ENCODE results near the gene MED29. TPM values are rescaled to one million over a fixed set of nuclear protein-coding genes. Genes with fewer than 3 reads are reported as not detected.

MED29 gene
- total RNA-seq, 1 experiment from 2014 or later, result 42.9 TPM

GRCh38 chr19:39446365-39447084, 55.3 kb downstream of the MED29 start:
- peak overlapping the region; percentile 100 for H3K4me3 Mint-ChIP-seq
- H3K9me3 Mint-ChIP-seq, result no peaks in the 10 kb centered on the region
- ChIA-PET POLR2A (interaction anchor here (1.1 kb wide), 1 partner anchor 11 kb away, joined by 4 read pairs; the partner anchor contains the start of gene RPS16), CTCF (interaction anchor here (1.1 to 1.5 kb wide), 4 partner anchors 18 to 51 kb away, joined by 3 to 6 read pairs (median 4); partner anchors contain the start of gene DLL3)
- 0 out of 2 replicates have a peak, but pooled peaks cover 2% of the 10 kb centered on the region for H3K27me3 Mint-ChIP-seq (ENCODE audit: low read depth)
- DNase-seq (ENCODE audit: low spot score) (no peak), ATAC-seq (no peak)
- H3K36me3 Mint-ChIP-seq, result peaks cover 34% of the 10 kb centered on the region; the same call in 1 of the 2 replicates
- H3K27ac Mint-ChIP-seq, result peak overlapping the region; percentile 72
- H3K4me1 Mint-ChIP-seq, result peaks cover 19% of the 10 kb centered on the region
- TF ChIP-seq NR2C2 (CRISPR knock-in tag; IDR thresholded peaks at IDR 0.05), result no peak
- TF ChIP-seq CTCF (IDR thresholded peaks at IDR 0.05), result no peak
- TF ChIP-seq ZNF263 (CRISPR knock-in tag; IDR thresholded peaks at IDR 0.05; ENCODE audit: low read depth), result no peak
- TF ChIP-seq TCF7 (CRISPR knock-in tag; IDR thresholded peaks at IDR 0.05; ENCODE audit: low read depth), result no peak
- no peak for TF ChIP-seq EMX1 (CRISPR knock-in tag; IDR thresholded peaks at IDR 0.05)
- no peak for TF ChIP-seq MXD4 (CRISPR knock-in tag; IDR thresholded peaks at IDR 0.05; ENCODE audit: borderline replicate concordance)
- no peak for TF ChIP-seq CDX4 (CRISPR knock-in tag; IDR thresholded peaks at IDR 0.05; ENCODE audit: borderline replicate concordance)
- no peak for TF ChIP-seq ATF1 (CRISPR knock-in tag; IDR thresholded peaks at IDR 0.05)
- no peak for TF ChIP-seq FOXK1 (CRISPR knock-in tag; IDR thresholded peaks at IDR 0.05)
- TF ChIP-seq HMGXB4 (CRISPR knock-in tag; IDR thresholded peaks at IDR 0.05), result no peak
- TF ChIP-seq IRF1 (CRISPR knock-in tag; IDR thresholded peaks at IDR 0.05), result no peak

- peaks cover 19% of the 10 kb centered on the region for H3K4me1 Mint-ChIP-seq
- peak overlapping the region; percentile 82; the same call in 1 of the 2 replicates for H3K27ac Mint-ChIP-seq
- POLR2A ChIA-PET, result interaction anchor here (0.6 kb wide), 1 partner anchor 29 kb away, joined by 3 read pairs; no protein-coding TSS in a partner anchor
- ATAC-seq, result no peak
- no peak for DNase-seq (ENCODE audit: low spot score)
- CTCF ChIA-PET, result interaction anchor here (1.4 kb wide), 1 partner anchor 26 kb away, joined by 4 read pairs; no protein-coding TSS in a partner anchor
- peaks cover 49% of the 10 kb centered on the region for H3K36me3 Mint-ChIP-seq
- no peaks in the 10 kb centered on the region for H3K27me3 Mint-ChIP-seq (ENCODE audit: low read depth)
- H3K4me3 Mint-ChIP-seq, result no peak overlapping the region
- no peaks in the 10 kb centered on the region for H3K9me3 Mint-ChIP-seq
- TF ChIP-seq KAT7 (CRISPR knock-in tag; IDR thresholded peaks at IDR 0.05; ENCODE audit: borderline replicate concordance) (no peak), NR1H2 (CRISPR knock-in tag; IDR thresholded peaks at IDR 0.05) (no peak), CREM (CRISPR knock-in tag; IDR thresholded peaks at IDR 0.05) (no peak), HMGXB4 (CRISPR knock-in tag; IDR thresholded peaks at IDR 0.05) (no peak), AR (CRISPR knock-in tag; IDR thresholded peaks at IDR 0.05) (no peak), TP53 (CRISPR knock-in tag; IDR thresholded peaks at IDR 0.05) (no peak), NFATC4 (CRISPR knock-in tag; IDR thresholded peaks at IDR 0.05) (no peak), USF2 (CRISPR knock-in tag; IDR thresholded peaks at IDR 0.05) (no peak), ATF2 (CRISPR knock-in tag; IDR thresholded peaks at IDR 0.05; ENCODE audit: borderline replicate concordance, low read depth) (no peak)
Observed at GRCh38 chr19:39448271-39448670, 57.1 kb downstream of the MED29 start.

All from WTC11 (cell line).